HepG2 (cell line): ENCODE results near the gene RUBCNL. TPM values are rescaled to one million over a fixed set of nuclear protein-coding genes. Genes with fewer than 3 reads are reported as not detected.

ENCODE experiments used
- ATAC-seq: fragments of 200-7000 bp; cut with Tn5 transposase; 3 replicates; pipeline ENCODE4 v1.9.1; 2020; ENCODE audit warnings: mild to moderate bottlenecking, moderate library complexity
- Bru-seq: library from RNA; stranded (reverse); fragments of 400-500 nt; gene quantifications from one replicate; lab custom pipeline; 2021; lab: Mats Ljungman, UMichigan
- BruChase-seq, 2 experiments: library from RNA; stranded (reverse); fragments of 400-500 nt; gene quantifications; one replicate each; lab custom pipeline; 2021; lab: Mats Ljungman, UMichigan
- BruUV-seq: library from RNA; stranded (reverse); fragments of 400-500 nt; replicated peaks from 2 replicates; lab custom pipeline; 2021; lab: Mats Ljungman, UMichigan
- CTCF ChIA-PET: fragments of 300-600 bp; formaldehyde crosslinking; extraction: SDS; loops from one replicate; lab custom pipeline; 2021; ENCODE audit warnings: low total read pairs, inconsistent platforms, low intra/inter-chr PET ratio; lab: Yijun Ruan, JAX
- POLR2A ChIA-PET: fragments of 350-600 bp; sonication (Branson Sonifier 250); formaldehyde crosslinking; loops from one replicate; lab custom pipeline; 2020; ENCODE audit warnings: antibody characterized with exemption, inconsistent platforms; lab: Yijun Ruan, JAX
- DNase-seq: peaks from one replicate; pipeline ENCODE4 v3.0.0-alpha.2; 2015; ENCODE audit warnings: low spot score
- FAIRE-seq: peaks from 3 replicates; lab custom pipeline; 2011; peaks lifted over from hg19 to GRCh38; lab: Jason Lieb, UNC
- H2AFZ ChIP-seq: one replicate; pipeline ENCODE4 v1.6.1; 2011; ENCODE audit warnings: low read length, inconsistent platforms
- H3K27ac ChIP-seq: fragments of 300-600 bp; 3 replicates; pipeline ENCODE4 v1.8.0; 2011; ENCODE audit warnings: mixed run types, mild to moderate bottlenecking, mixed read lengths, low read length, inconsistent platforms; ENCODE audit not compliant: insufficient read depth; ENCODE audit errors: extremely low read length
- H3K27me3 ChIP-seq, 2 experiments: fragments of 200-600 bp in 1 of 2; 2 replicates in 1 of 2; 3 replicates in 1 of 2; pipeline versions ENCODE4 v1.6.0 to v1.8.0; 2011; ENCODE audit warnings: low read length in 2 of 2, mild to moderate bottlenecking in 2 of 2, moderate library complexity in 2 of 2, inconsistent platforms in 1 of 2; ENCODE audit not compliant: insufficient read depth in 2 of 2, control insufficient read depth in 1 of 2
- H3K36me3 ChIP-seq, 2 experiments: fragments of 200-600 bp in 1 of 2; replicated peaks in 1 of 2; 2 replicates in 1 of 2; 3 replicates in 1 of 2; pipeline versions ENCODE4 v1.5.1 to v1.8.0; 2011; ENCODE audit warnings: low read length in 2 of 2, inconsistent platforms in 1 of 2; ENCODE audit not compliant: insufficient read depth in 2 of 2, control insufficient read depth in 1 of 2
- H3K4me1 ChIP-seq: 2 replicates; pipeline ENCODE4 v1.5.1; 2012; ENCODE audit warnings: low read length, inconsistent platforms; ENCODE audit not compliant: insufficient read depth
- H3K4me2 ChIP-seq: 2 replicates; pipeline ENCODE4 v1.6.0; 2011; ENCODE audit warnings: low read depth, low read length, inconsistent platforms
- H3K4me3 ChIP-seq, 3 experiments: fragments of 200-600 bp in 1 of 3; sonication (generic), shearing (Covaris generic) in 1 of 3; replicated peaks in 1 of 3; 2 replicates each; pipeline ENCODE4 v1.5.1; 2011 to 2016; ENCODE audit warnings: low read length in 3 of 3, inconsistent platforms in 2 of 3, low read depth in 2 of 3, mild to moderate bottlenecking in 2 of 3, control low read depth in 1 of 3, mixed read lengths in 1 of 3; ENCODE audit not compliant: insufficient read depth in 1 of 3
- H3K79me2 ChIP-seq: one replicate; pipeline ENCODE4 v1.6.1; 2011; ENCODE audit warnings: low read length, inconsistent platforms; ENCODE audit not compliant: insufficient read depth
- H3K9ac ChIP-seq: 2 replicates; pipeline ENCODE4 v1.6.0; 2011; ENCODE audit warnings: mild to moderate bottlenecking, low read depth, low read length, inconsistent platforms; ENCODE audit not compliant: insufficient read depth
- H3K9me3 ChIP-seq: 2 replicates; pipeline ENCODE4 v1.5.1; 2012; ENCODE audit warnings: mild to moderate bottlenecking, low read length
- H4K20me1 ChIP-seq: 2 replicates; pipeline ENCODE4 v1.6.0; 2011; ENCODE audit warnings: inconsistent platforms, mild to moderate bottlenecking, low read length, moderate library complexity; ENCODE audit not compliant: insufficient read depth
- CBX1 ChIP-seq: IDR thresholded peaks from one replicate; pipeline ENCODE4 v1.6.1; 2016; ENCODE audit warnings: antibody characterized with exemption, low read depth
- HNRNPK ChIP-seq: fragments of 200-400 bp; formaldehyde crosslinking; IDR thresholded peaks from 2 replicates; pipeline ENCODE4 v1.6.1; 2018; ENCODE audit warnings: low read length, low read depth, moderate library complexity, mild to moderate bottlenecking; ENCODE audit not compliant: poor library complexity, severe bottlenecking
- IRX3 ChIP-seq: sonication (generic); formaldehyde crosslinking; IDR thresholded peaks from 2 replicates; pipeline ENCODE4 v1.8.1; 2023; ENCODE audit warnings: mild to moderate bottlenecking, low read depth, missing genetic modification reagents, borderline replicate concordance
- SNAPC2 ChIP-seq: sonication (generic); formaldehyde crosslinking; IDR thresholded peaks from 2 replicates; pipeline ENCODE4 v1.8.1; 2022; ENCODE audit warnings: mild to moderate bottlenecking, missing genetic modification reagents
- TRIM24 ChIP-seq: sonication (generic); formaldehyde crosslinking; IDR thresholded peaks from 2 replicates; pipeline ENCODE4 v1.8.0; 2022; ENCODE audit warnings: mild to moderate bottlenecking, missing genetic modification reagents
- ZNF407 ChIP-seq: sonication (generic); formaldehyde crosslinking; IDR thresholded peaks from one replicate; pipeline ENCODE4 v1.5.1; 2020; ENCODE audit warnings: mild to moderate bottlenecking, missing genetic modification reagents; ENCODE audit errors: not compliant biosample characterization
- ZNF800 ChIP-seq: sonication (generic); formaldehyde crosslinking; IDR thresholded peaks from 2 replicates; pipeline ENCODE4 v1.4.0; 2020; ENCODE audit warnings: missing genetic modification reagents
- WGBS: methylation state at CpG from one replicate; pipeline ENCODE4 v1.1.6; 2017; ENCODE audit warnings: low lambda C conversion rate; 5-methylcytosine and 5-hydroxymethylcytosine counted together
- in situ Hi-C: cut with HindIII; loops from 2 replicates; pipeline ENCODE4 v1.10.0; 2017; ENCODE audit warnings: low pct_unique_long_range_greater_than_20kb; ENCODE audit not compliant: extremely low pct_ligation_motif_present
- intact Hi-C: fragments of 100-400 bp; cut with micrococcal nuclease; formaldehyde crosslinking; loops from one replicate; pipeline ENCODE4 v1.10.0; 2022; ENCODE audit not compliant: unreplicated experiment
- long read RNA-seq, 2 experiments: library from RNA in 1 of 2; library from polyadenylated mRNA in 1 of 2; stranded (forward) in 1 of 2; unstranded in 1 of 2; transcript quantifications; one replicate each; pipeline ENCODE4 v2.0.0, GENCODE V29; 2019 to 2022
- polyA minus RNA-seq, 3 experiments: library from RNA; depleted of rRNA, polyadenylated mRNA; stranded (reverse); fragments of >200 nt; gene quantifications; 2 replicates each; pipeline ENCODE4 v1.2.3, GENCODE V29; 2011; ENCODE audit warnings: low replicate concordance in 1 of 3
- polyA plus RNA-seq, 8 experiments: library from polyadenylated mRNA; depleted of rRNA in 3 of 8; stranded (reverse) in 7 of 8; unstranded in 1 of 8; fragments of >200 nt; fragmentation: Illumina TruSeq in 4 of 8; extraction: Trizol in 4 of 8; gene quantifications; 2 replicates each; pipeline versions ENCODE4 v1.2.1 to v1.2.3, GENCODE V29; 2011 to 2016; ENCODE audit warnings: low read depth in 4 of 8, missing spikeins in 1 of 8, mixed read lengths in 1 of 8; ENCODE audit not compliant: insufficient read depth in 1 of 8
- total RNA-seq, 5 experiments: library from RNA; depleted of rRNA; stranded (reverse); fragments of >200 nt; fragmentation: Illumina TruSeq; extraction: Trizol; gene quantifications; 2 replicates each; pipeline ENCODE4 v1.2.3, GENCODE V29; 2016; ENCODE audit warnings: low read depth in 1 of 5

The RUBCNL gene
- total RNA-seq (2016; rRNA removed; fragmentation: Illumina TruSeq; extraction: Trizol) (not detected in 2 replicates), polyA plus RNA-seq (2011; rRNA removed) (not detected in 2 replicates), polyA minus RNA-seq (2011; rRNA and poly(A)+ RNA removed; ENCODE audit: low replicate concordance) (0.36 TPM in 1 of 2 replicates, not detected in the other), Bru-seq, nascent RNA (percentile 5 among the genes with signal in this experiment), BruChase-seq, experiment 1, labeled RNA remaining after a 6-hour chase (percentile 5 among the genes with signal in this experiment), BruChase-seq, experiment 2, labeled RNA remaining after a 2-hour chase (percentile 6 among the genes with signal in this experiment)
- not detected in 2 replicates for total RNA-seq (2016; cell fraction: cytosol; rRNA removed; fragmentation: Illumina TruSeq; extraction: Trizol; ENCODE audit: low read depth)
- not detected in 2 replicates for total RNA-seq (2016; cell fraction: insoluble cytoplasmic fraction; rRNA removed; fragmentation: Illumina TruSeq; extraction: Trizol)
- not detected in 2 replicates for total RNA-seq (2016; cell fraction: membrane; rRNA removed; fragmentation: Illumina TruSeq; extraction: Trizol)
- total RNA-seq (2016; cell fraction: nucleus; rRNA removed; fragmentation: Illumina TruSeq; extraction: Trizol), result not detected in 2 replicates
- not detected in 2 replicates for polyA plus RNA-seq (2011; cell fraction: cytosol; rRNA removed)
- polyA plus RNA-seq (2011; cell fraction: nucleus; rRNA removed), result not detected in 2 replicates
- not detected in 2 replicates for polyA plus RNA-seq (2012)
- not detected in 2 replicates for polyA plus RNA-seq (2016; cell fraction: cytosol; fragmentation: Illumina TruSeq; extraction: Trizol; ENCODE audit: low read depth)
- polyA plus RNA-seq (2016; cell fraction: insoluble cytoplasmic fraction; fragmentation: Illumina TruSeq; extraction: Trizol; ENCODE audit: low read depth), result not detected in 2 replicates
- not detected in 2 replicates for polyA plus RNA-seq (2016; cell fraction: membrane; fragmentation: Illumina TruSeq; extraction: Trizol; ENCODE audit: low read depth)
- not detected in 2 replicates for polyA plus RNA-seq (2016; cell fraction: nucleus; fragmentation: Illumina TruSeq; extraction: Trizol; ENCODE audit: insufficient read depth, low read depth)
- polyA minus RNA-seq (2011; cell fraction: cytosol; rRNA and poly(A)+ RNA removed), result not detected in 2 replicates
- not detected in 2 replicates for polyA minus RNA-seq (2011; cell fraction: nucleus; rRNA and poly(A)+ RNA removed)
- long read RNA-seq, experiment 1, result 0 reads
- long read RNA-seq, experiment 2, result 0 reads

GRCh38 chr13:46387064-46387851 is at the start of gene RUBCNL:
RUBCNL (minus strand) TSS chr13:46387252; CDS start chr13:46372475, 14,777 bp downstream.
- CTCF ChIA-PET, result no interaction called here
- no peak within 1 kb of the TSS for H3K9ac ChIP-seq
- H3K4me1 ChIP-seq, result peaks cover 24% of the 10 kb centered on the region
- DNase-seq (no peak), ATAC-seq (peak; percentile 81), FAIRE-seq (no peak)
- POLR2A ChIA-PET, result no interaction called here
- H3K4me3 ChIP-seq, result peak within 1 kb of the TSS; percentile 5 to 58 (median 25); a peak in 4 of 6 replicates
- no peaks in the 10 kb centered on the region for H3K36me3 ChIP-seq
- H3K27ac ChIP-seq, result no peak within 1 kb of the TSS
- in situ Hi-C loops, result no loop called here
- H2AFZ ChIP-seq, result peak within 1 kb of the TSS; percentile 46
- WGBS, result 14% methylated on average over 18 of the region's 70 CpGs
- no TSS peak for BruUV-seq
- intact Hi-C loops, result no loop called here
- no peaks in the 10 kb centered on the region for H3K9me3 ChIP-seq
- peaks cover 4 to 51% of the 10 kb centered on the region in 2 experiments for H3K27me3 ChIP-seq
- H3K79me2 ChIP-seq, result no peaks in the 10 kb centered on the region
- 0 out of 2 replicates have a peak, but pooled peaks cover 3% of the 10 kb centered on the region for H4K20me1 ChIP-seq
- H3K4me2 ChIP-seq, result peak within 1 kb of the TSS; percentile 67
- TF ChIP-seq ZNF800 (peak; percentile 98), HNRNPK (peak; percentile 72), TRIM24 (CRISPR knock-in tag) (no peak), ZNF407 (CRISPR knock-in tag) (no peak), SNAPC2 (CRISPR knock-in tag) (no peak), CBX1 (no peak), IRX3 (CRISPR knock-in tag) (no peak)
